Suprapubic skin (tissue), 3 donors: Measurements from ENCODE around the gene PGBD5.

Source experiments
- CTCF ChIP-seq, 2 donors: fragments of 200-600 bp in 1 of 2; fragments of 450-650 bp in 1 of 2; sonication (generic) in 1 of 2; IDR thresholded peaks; one replicate each; pipeline ENCODE4 v1.5.1; 2016 to 2019; ENCODE audit warnings: antibody characterized with exemption in 2 of 2, mild to moderate bottlenecking in 1 of 2, moderate library complexity in 1 of 2
- EP300 ChIP-seq: sonication (generic); formaldehyde crosslinking; IDR thresholded peaks from one replicate; pipeline ENCODE4 v1.6.1; 2017; ENCODE audit warnings: antibody characterized with exemption

- TF ChIP-seq CTCF (IDR thresholded peaks at IDR 0.05) = no peak
- TF ChIP-seq EP300 = no peak
Measured at GRCh38 chr1:230308039-230308438, 118.1 kb downstream of the PGBD5 start.
